ENCODE data around the gene ESF1.

GRCh38 chr20:13794667-13795066 lies 9.9 kb upstream of the ESF1 start:
- TF ChIP-seq RFX5 (IDR thresholded peaks at IDR 0.05) (no peak), GATA3 (IDR thresholded peaks at IDR 0.05; ENCODE audit: borderline replicate concordance) (no peak), NR3C1 (IDR thresholded peaks at IDR 0.05) (no peak), ELK1 (IDR thresholded peaks at IDR 0.05; ENCODE audit: low read depth, low read length) (no peak), POLR2A (IDR thresholded peaks at IDR 0.05; ENCODE audit: low read length) (no peak), ZSCAN20 (CRISPR knock-in tag; IDR thresholded peaks at IDR 0.05) (no peak), CTCF (IDR thresholded peaks at IDR 0.05) (no peak), BHLHE40 (IDR thresholded peaks at IDR 0.05; ENCODE audit: low read depth, low read length) (no peak), ZFP36 (IDR thresholded peaks at IDR 0.05; ENCODE audit: borderline replicate concordance, partially characterized antibody) (no peak), MYC (IDR thresholded peaks at IDR 0.05; ENCODE audit: borderline replicate concordance, low read length) (no peak)

Data from A549 (cell line).